Measurements from ENCODE around the gene PLCL1. TPM values are rescaled to one million over a fixed set of nuclear protein-coding genes. Genes with fewer than 3 reads are reported as not detected.

PLCL1 gene
- total RNA-seq, 4 donors from 2014 or later: 6.6 to 10.0 (median 7.9) TPM

GRCh38 chr2:197911667-197912066, 107.3 kb downstream of the PLCL1 start:
- H3K27ac ChIP-seq: no peak overlapping the region
- H3K27me3 ChIP-seq: no peaks in the 10 kb centered on the region
- H3K9me3 ChIP-seq: no peaks in the 10 kb centered on the region
- DNase-seq (ENCODE audit: low spot score in 2 of 2): no peak
- WGBS, 2 donors: 74 to 80% methylated on average over 3 of the region's 3 CpGs
- no peaks in the 10 kb centered on the region for H3K36me3 ChIP-seq
- TF ChIP-seq EP300 (IDR thresholded peaks at IDR 0.05): no peak
- TF ChIP-seq CTCF (IDR thresholded peaks at IDR 0.05): no peak
- TF ChIP-seq POLR2A (IDR thresholded peaks at IDR 0.05): no peak
- H3K4me1 ChIP-seq: peaks cover 0 to 25% (median 0%) of the 10 kb centered on the region in 4 donors
- H3K4me3 ChIP-seq: no peak overlapping the region

GRCh38 chr2:197913084-197913483, 108.7 kb downstream of the PLCL1 start:
- WGBS, 2 donors: 59 to 65% methylated on average over 3 of the region's 3 CpGs
- DNase-seq (ENCODE audit: low spot score in 2 of 2): no peak
- H3K4me3 ChIP-seq: no peak overlapping the region
- no peak overlapping the region for H3K27ac ChIP-seq
- H3K4me1 ChIP-seq: peaks cover 0 to 24% (median 0%) of the 10 kb centered on the region in 4 donors
- no peaks in the 10 kb centered on the region for H3K27me3 ChIP-seq
- no peaks in the 10 kb centered on the region for H3K9me3 ChIP-seq
- TF ChIP-seq POLR2A (IDR thresholded peaks at IDR 0.05): no peak
- no peak for TF ChIP-seq EP300 (IDR thresholded peaks at IDR 0.05)
- TF ChIP-seq CTCF (IDR thresholded peaks at IDR 0.05): no peak
- H3K36me3 ChIP-seq: no peaks in the 10 kb centered on the region

GRCh38 chr2:197914778-197915177, 110.4 kb downstream of the PLCL1 start:
- Histone ChIP-seq H3K27ac (no peak overlapping the region), H3K36me3 (no peaks in the 10 kb centered on the region), H3K27me3 (no peaks in the 10 kb centered on the region), H3K4me1 (peaks cover 0 to 16% (median 0%) of the 10 kb centered on the region in 4 donors), H3K9me3 (no peaks in the 10 kb centered on the region), H3K4me3 (no peak overlapping the region)
- 60 to 64% methylated on average over 2 of the region's 2 CpGs for WGBS, 2 donors
- TF ChIP-seq POLR2A (IDR thresholded peaks at IDR 0.05) (no peak), EP300 (IDR thresholded peaks at IDR 0.05) (no peak), CTCF (IDR thresholded peaks at IDR 0.05) (no peak)
- DNase-seq (ENCODE audit: low spot score in 2 of 2): no peak

GRCh38 chr2:197915548-197916265, 111.3 kb downstream of the PLCL1 start:
- Histone ChIP-seq H3K27me3 (no peaks in the 10 kb centered on the region), H3K4me3 (no peak overlapping the region), H3K4me1 (peaks cover 0 to 16% (median 0%) of the 10 kb centered on the region in 4 donors), H3K9me3 (no peaks in the 10 kb centered on the region), H3K36me3 (no peaks in the 10 kb centered on the region), H3K27ac (no peak overlapping the region)
- TF ChIP-seq EP300 (IDR thresholded peaks at IDR 0.05) (peak in 1 of 2 donors; percentile 57), CTCF (IDR thresholded peaks at IDR 0.05) (no peak)
- 82 to 90% methylated on average over 3 of the region's 3 CpGs for WGBS, 2 donors
- no peak for DNase-seq (ENCODE audit: low spot score in 2 of 2)

- no peak for TF ChIP-seq EP300 (IDR thresholded peaks at IDR 0.05)
- no peak for TF ChIP-seq CTCF (IDR thresholded peaks at IDR 0.05)
- no peak for TF ChIP-seq POLR2A (IDR thresholded peaks at IDR 0.05)
- no peaks in the 10 kb centered on the region for H3K9me3 ChIP-seq
- H3K4me1 ChIP-seq: peaks cover 0 to 16% (median 0%) of the 10 kb centered on the region in 4 donors
- no peaks in the 10 kb centered on the region for H3K36me3 ChIP-seq
- no peak overlapping the region for H3K4me3 ChIP-seq
- no peak overlapping the region for H3K27ac ChIP-seq
- H3K27me3 ChIP-seq: no peaks in the 10 kb centered on the region
- no peak for DNase-seq (ENCODE audit: low spot score in 2 of 2)
Measured at GRCh38 chr2:197919487-197919886, 115.1 kb downstream of the PLCL1 start.
